Measurements from ENCODE around the gene SLC47A2.
A peak's percentile ranks its signal among the peaks of the same experiment; 100 is the strongest.

SLC47A2 gene

DNA sequence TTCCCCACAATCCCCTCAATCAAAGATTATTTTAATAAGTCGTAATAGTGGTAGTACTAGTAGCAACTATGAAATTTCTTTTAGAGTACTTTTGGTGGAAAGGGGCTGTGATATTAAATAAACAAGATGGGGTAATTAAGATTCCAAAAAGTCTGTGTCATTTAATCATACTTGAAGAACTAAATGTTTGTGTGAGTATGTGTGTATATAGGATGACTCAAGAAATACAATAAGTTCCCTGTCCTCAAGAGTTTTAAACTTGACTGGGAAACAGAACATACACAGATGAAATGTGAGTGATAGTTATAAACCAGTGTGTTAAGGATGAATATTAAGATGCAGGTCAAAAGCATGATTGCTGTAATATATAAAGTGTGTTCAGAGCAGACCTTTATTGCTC lies 65.6 kb downstream of the SLC47A2 start:
- peak; percentile 49 for DNase-seq (ENCODE audit: low read depth)
- no peak for TF ChIP-seq CTCF (conservative IDR thresholded peaks at IDR 0.05; ENCODE audit: control insufficient read depth, insufficient read depth, low read depth, low read length)
- no peak overlapping the region for H3K4me3 ChIP-seq (ENCODE audit: control insufficient read depth, low read depth, low read length)

GRCh38 chr17:19649274-19649541 lies 67.2 kb downstream of the SLC47A2 start:
- DNase-seq (ENCODE audit: low read depth), result no peak
- H3K4me3 ChIP-seq (ENCODE audit: control insufficient read depth, low read depth, low read length), result peak overlapping the region; percentile 71
- no peak for TF ChIP-seq CTCF (conservative IDR thresholded peaks at IDR 0.05; ENCODE audit: control insufficient read depth, insufficient read depth, low read depth, low read length)

GRCh38 chr17:19648475-19649273 lies 67.7 kb downstream of the SLC47A2 start, which contains the start of gene ALDH3A2:
TSS of gene ALDH3A2 (plus strand) at chr17:19648751. CDS start at chr17:19648972, 221 bp downstream.
- peak within 1 kb of the TSS; percentile 71 for H3K4me3 ChIP-seq (ENCODE audit: control insufficient read depth, low read depth, low read length)
- DNase-seq (ENCODE audit: low read depth), result peak; percentile 89
- TF ChIP-seq CTCF (conservative IDR thresholded peaks at IDR 0.05; ENCODE audit: control insufficient read depth, insufficient read depth, low read depth, low read length), result no peak

DNA sequence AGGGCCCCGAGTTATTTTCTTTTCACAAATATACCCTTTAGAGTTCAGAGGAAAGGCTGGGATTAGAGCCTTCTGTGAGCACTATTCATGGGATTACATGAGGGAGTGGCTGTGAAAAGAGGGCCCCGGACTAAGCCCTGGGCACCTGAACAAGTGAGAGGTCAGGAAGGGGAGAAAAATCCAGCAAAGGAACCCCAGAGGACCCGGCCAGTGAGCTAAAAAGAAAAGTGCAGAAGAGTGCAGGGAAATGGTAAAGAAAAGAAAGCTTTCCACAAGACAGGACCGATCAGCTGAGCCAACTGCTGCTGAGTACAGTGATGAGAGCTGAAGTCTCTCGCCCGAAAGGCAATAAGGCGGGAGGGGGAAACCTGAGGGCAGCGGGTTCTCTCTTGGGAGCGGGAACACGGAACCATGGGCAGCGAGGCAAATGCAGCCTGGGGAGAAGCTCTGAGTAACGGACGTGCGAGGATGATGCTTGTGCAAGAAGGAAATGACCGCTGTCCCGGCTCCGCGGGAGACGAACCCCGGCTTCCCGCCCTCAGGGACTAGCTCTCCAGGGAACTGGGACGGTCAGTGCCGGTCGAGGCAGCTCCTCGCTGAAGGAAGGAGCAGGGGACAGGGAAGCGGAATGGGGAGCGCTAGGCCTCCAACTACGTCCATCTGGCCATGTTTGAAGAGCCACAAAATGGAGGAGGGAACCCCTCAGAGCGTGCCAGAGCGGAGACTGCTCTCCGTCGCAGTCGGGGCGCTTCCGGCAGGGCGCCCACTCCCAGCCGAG lies 68.5 kb downstream of the SLC47A2 start:
- peak; percentile 78 for DNase-seq (ENCODE audit: low read depth)
- no peak for TF ChIP-seq CTCF (conservative IDR thresholded peaks at IDR 0.05; ENCODE audit: control insufficient read depth, insufficient read depth, low read depth, low read length)

DNA sequence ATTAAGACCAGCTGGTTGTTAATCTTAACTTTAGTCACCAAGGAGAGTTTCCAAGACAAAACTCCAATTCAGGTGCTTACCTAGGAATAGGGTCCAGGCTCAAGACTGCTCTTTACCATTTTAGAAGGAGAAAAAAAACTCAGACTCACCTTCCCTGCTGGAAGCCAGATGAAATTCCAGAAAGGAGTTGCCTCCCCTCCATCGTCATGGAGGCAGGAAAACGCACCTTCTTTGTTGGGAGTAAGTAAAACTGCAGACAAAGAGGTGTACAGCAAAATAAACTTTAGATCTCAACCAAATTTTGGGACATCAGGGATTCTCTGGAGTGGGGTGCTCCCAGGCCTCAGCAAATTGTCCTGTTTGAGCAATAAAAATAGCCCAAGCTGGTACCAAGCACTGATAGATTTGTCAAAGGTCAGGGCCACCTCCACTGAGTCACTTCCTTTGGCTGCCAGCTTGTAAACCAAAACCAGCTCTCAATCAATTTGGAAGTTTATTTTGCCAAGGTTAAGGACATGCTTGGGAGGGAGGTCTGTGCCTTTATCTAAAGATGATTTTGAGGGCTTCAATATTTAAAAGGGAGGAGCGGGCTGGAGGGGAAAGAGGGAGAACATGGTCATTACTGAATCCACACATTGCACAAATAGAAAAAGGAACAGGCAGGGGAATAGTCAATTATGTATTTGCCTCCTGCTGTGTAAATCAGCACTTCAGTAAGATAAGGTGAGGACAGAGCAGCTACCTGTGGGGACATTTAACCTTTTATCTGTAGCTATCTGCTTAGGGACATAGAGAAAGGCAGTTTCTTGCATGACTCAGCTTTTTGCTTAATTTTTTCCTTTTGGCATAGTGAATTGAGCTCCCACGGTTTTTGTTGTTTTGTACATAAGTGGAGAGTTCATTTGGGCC lies 69.3 kb downstream of the SLC47A2 start:
- no peak for TF ChIP-seq CTCF (conservative IDR thresholded peaks at IDR 0.05; ENCODE audit: control insufficient read depth, insufficient read depth, low read depth, low read length)
- peak; percentile 40 for DNase-seq (ENCODE audit: low read depth)
- H3K4me3 ChIP-seq (ENCODE audit: control insufficient read depth, low read depth, low read length), result peak overlapping the region; percentile 71

More for the DNA sequence above, 68.5 kb downstream of the SLC47A2 start:
- H3K4me3 ChIP-seq (ENCODE audit: control insufficient read depth, low read depth, low read length), result peak overlapping the region; percentile 71

DNA sequence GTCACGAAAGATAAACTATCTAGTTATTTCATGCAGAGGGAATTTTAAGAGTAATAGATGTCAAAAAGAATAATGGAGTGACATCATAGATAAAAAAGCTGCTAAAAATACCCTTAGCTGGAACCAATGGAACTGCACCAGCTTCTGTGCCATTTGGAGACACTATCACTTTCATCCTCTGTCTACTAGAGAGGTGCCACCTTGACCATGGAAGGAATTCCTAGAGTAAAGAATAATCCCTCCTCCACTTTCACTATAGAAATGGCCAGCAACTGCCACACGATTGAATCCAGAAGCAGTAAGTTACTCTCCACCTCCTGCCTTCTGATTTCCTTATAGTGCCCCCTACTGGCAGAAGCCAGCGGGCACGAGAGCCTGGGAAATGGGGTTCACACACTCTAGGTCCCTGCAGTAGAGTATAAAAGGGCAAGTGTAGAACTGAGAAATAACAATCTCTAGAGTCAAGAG lies 70.6 kb downstream of the SLC47A2 start:
- no peak overlapping the region for H3K4me3 ChIP-seq (ENCODE audit: control insufficient read depth, low read depth, low read length)
- peak; percentile 60 for TF ChIP-seq CTCF (conservative IDR thresholded peaks at IDR 0.05; ENCODE audit: control insufficient read depth, insufficient read depth, low read depth, low read length)
- peak; percentile 30 for DNase-seq (ENCODE audit: low read depth)

Measured in fibroblast of mammary gland (primary cell).